ENCODE measurements around the gene ESF1. TPM values are rescaled to one million over a fixed set of nuclear protein-coding genes. Genes with fewer than 3 reads are reported as not detected.
"Not testable (repeated sequence)": the region's sequence is repeated elsewhere in the genome, so short reads cannot be mapped to it uniquely, and the experiment has no call there.

ESF1 gene
- total RNA-seq, 1 donor from 2014 or later: 27.2 TPM

GRCh38 chr20:13783528-13783927 lies 1.2 kb downstream of the ESF1 start:
- peaks cover 29% of the 10 kb centered on the region for H3K4me1 Mint-ChIP-seq (ENCODE audit: low read depth)
- no peaks in the 10 kb centered on the region for H3K27me3 Mint-ChIP-seq (ENCODE audit: low read depth)
- intact Hi-C loops (cut with micrococcal nuclease): loop anchor here (10.0 kb wide), 1 partner anchor 559 kb away; the partner anchor contains the start of gene ISM1
- H3K4me3 Mint-ChIP-seq (ENCODE audit: low read depth): peak overlapping the region; percentile 97
- no peaks in the 10 kb centered on the region for H3K9me3 Mint-ChIP-seq
- no peak for DNase-seq (ENCODE audit: low spot score)
- H3K36me3 Mint-ChIP-seq (ENCODE audit: low read depth): peaks cover 46% of the 10 kb centered on the region
- no peak overlapping the region for H3K27ac Mint-ChIP-seq

GRCh38 chr20:13778827-13779226 lies 5.9 kb downstream of the ESF1 start:
- Mint-ChIP-seq H3K4me1 (ENCODE audit: low read depth) (peaks cover 29% of the 10 kb centered on the region), H3K4me3 (ENCODE audit: low read depth) (no peak overlapping the region), H3K36me3 (ENCODE audit: low read depth) (peaks cover 58% of the 10 kb centered on the region), H3K27ac (no peak overlapping the region), H3K9me3 (no peaks in the 10 kb centered on the region), H3K27me3 (ENCODE audit: low read depth) (no peaks in the 10 kb centered on the region)
- intact Hi-C loops (cut with micrococcal nuclease): loop anchor here (10.0 kb wide), 1 partner anchor 664 kb away; no protein-coding TSS in a partner anchor
- no peak for DNase-seq (ENCODE audit: low spot score)

DNA sequence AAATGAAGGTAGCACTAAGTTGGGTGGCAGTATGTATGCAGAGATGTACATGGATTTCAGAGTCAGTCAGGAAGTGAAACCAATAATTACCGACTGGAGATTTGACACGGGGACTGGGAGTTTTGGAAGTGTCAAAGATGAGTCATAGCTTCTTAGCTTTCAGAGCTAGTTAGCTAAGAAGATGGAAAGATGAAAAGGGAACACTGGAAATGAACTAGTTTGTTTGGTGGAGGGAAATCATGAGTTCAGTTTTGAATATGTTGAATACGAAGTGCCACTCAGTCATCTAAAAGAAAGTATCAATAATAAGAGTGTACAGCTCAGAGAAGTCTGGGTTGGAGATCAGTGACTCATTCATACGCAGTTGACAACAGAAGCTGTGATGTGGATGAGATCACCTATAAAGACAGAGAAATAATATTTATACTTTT lies 7.5 kb downstream of the ESF1 start:
- Mint-ChIP-seq H3K27ac (peak overlapping the region; percentile 38), H3K4me3 (ENCODE audit: low read depth) (no peak overlapping the region), H3K36me3 (ENCODE audit: low read depth) (peaks cover 63% of the 10 kb centered on the region), H3K9me3 (no peaks in the 10 kb centered on the region), H3K27me3 (ENCODE audit: low read depth) (no peaks in the 10 kb centered on the region), H3K4me1 (ENCODE audit: low read depth) (peaks cover 26% of the 10 kb centered on the region)
- intact Hi-C loops (cut with micrococcal nuclease): loop anchor here (10.0 kb wide), 1 partner anchor 662 kb away; no protein-coding TSS in a partner anchor
- DNase-seq (ENCODE audit: low spot score): no peak

DNA sequence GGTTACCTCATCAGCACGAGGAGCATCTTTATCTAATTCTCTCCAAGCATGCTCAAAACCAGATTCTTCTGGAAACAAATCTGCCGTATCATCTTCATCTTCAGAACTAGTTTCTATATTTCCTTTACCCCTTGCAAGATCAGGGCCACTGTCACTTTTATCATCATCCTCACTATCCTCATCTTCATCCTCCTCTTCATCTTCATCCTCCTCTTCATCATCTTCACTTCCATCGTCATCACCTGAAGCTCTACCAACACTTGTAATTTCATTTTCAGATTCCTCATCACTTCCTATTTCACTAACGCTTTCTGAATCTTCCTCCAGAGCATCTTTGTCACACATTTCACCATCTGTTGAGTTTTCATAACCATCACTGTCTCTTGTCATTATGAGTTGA lies 8.9 kb downstream of the ESF1 start:
- no peak for DNase-seq (ENCODE audit: low spot score)
- no peak overlapping the region for H3K27ac Mint-ChIP-seq
- H3K4me1 Mint-ChIP-seq (ENCODE audit: low read depth): peaks cover 25% of the 10 kb centered on the region
- intact Hi-C loops (cut with micrococcal nuclease): loop anchor here (10.0 kb wide), 1 partner anchor 661 kb away; no protein-coding TSS in a partner anchor
- H3K4me3 Mint-ChIP-seq (ENCODE audit: low read depth): no peak overlapping the region
- H3K27me3 Mint-ChIP-seq (ENCODE audit: low read depth): no peaks in the 10 kb centered on the region
- no peaks in the 10 kb centered on the region for H3K9me3 Mint-ChIP-seq
- H3K36me3 Mint-ChIP-seq (ENCODE audit: low read depth): peaks cover 62% of the 10 kb centered on the region

DNA sequence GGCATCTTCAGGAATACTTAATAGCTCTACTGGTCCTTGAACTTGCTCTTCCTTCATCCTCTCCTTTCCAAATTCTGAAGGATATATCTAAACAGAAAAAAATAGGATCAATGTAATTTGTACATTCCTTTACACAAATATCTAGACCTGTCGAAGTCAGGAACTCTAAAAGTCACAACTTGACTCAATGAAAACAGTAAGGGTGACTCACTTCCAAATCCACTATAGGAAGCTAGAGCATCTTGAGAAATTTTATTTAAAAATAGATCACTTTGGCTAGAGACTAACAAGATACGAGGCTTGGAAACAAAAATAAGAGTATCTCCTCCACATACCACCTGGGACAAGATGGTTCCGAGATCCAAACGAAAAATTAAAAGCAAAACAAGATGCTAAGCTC lies 12.2 kb downstream of the ESF1 start:
- no peak for DNase-seq (ENCODE audit: low spot score)
- Mint-ChIP-seq H3K4me1 (ENCODE audit: low read depth) (peaks cover 16% of the 10 kb centered on the region), H3K27me3 (ENCODE audit: low read depth) (no peaks in the 10 kb centered on the region), H3K36me3 (ENCODE audit: low read depth) (peaks cover 62% of the 10 kb centered on the region), H3K27ac (no peak overlapping the region), H3K4me3 (ENCODE audit: low read depth) (no peak overlapping the region), H3K9me3 (no peaks in the 10 kb centered on the region)
- intact Hi-C loops (cut with micrococcal nuclease): loop anchor here (5.0 to 10.0 kb wide), 2 partner anchors 225 to 658 kb away; no protein-coding TSS in a partner anchor

DNA sequence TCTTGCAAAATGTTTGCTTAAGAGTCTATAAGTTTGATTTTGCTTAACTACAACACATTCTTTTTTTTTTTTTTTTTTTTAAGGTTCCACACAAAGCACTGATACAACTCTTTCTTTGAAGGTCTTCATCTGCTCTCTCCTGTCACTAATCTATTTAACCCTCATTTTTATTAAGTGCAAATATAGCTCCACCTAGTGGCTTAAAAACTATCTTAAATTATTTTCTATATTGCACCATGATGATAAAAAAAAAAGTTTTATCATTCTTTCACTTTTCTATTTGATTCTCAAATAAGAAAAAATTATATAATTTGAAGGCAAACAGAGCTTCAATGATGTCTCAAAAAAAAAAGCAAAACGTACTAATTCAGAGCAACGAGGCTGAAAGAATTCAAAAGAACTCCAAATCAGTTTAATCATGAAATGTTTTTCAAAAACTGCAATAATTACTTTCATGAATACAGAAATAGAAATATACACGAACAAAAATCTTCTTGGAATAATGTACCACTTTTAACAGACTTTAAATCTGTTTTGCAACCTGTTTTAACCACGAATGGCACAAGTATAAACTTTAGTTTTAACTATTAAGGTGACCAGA lies 12.8 kb downstream of the ESF1 start:
- peaks cover 2% of the 10 kb centered on the region for H3K9me3 Mint-ChIP-seq
- no peak for DNase-seq (ENCODE audit: low spot score)
- no peak overlapping the region for H3K27ac Mint-ChIP-seq
- H3K27me3 Mint-ChIP-seq (ENCODE audit: low read depth): no peaks in the 10 kb centered on the region
- no peak overlapping the region for H3K4me3 Mint-ChIP-seq (ENCODE audit: low read depth)
- intact Hi-C loops (cut with micrococcal nuclease): loop anchor here (5.0 to 10.0 kb wide), 2 partner anchors 225 to 657 kb away; no protein-coding TSS in a partner anchor
- H3K4me1 Mint-ChIP-seq (ENCODE audit: low read depth): peaks cover 12% of the 10 kb centered on the region
- peaks cover 64% of the 10 kb centered on the region for H3K36me3 Mint-ChIP-seq (ENCODE audit: low read depth)

- H3K27ac Mint-ChIP-seq: no peak overlapping the region
- H3K27me3 Mint-ChIP-seq (ENCODE audit: low read depth): no peaks in the 10 kb centered on the region
- DNase-seq (ENCODE audit: low spot score): no peak
- peaks cover 19% of the 10 kb centered on the region for H3K9me3 Mint-ChIP-seq
- H3K36me3 Mint-ChIP-seq (ENCODE audit: low read depth): peaks cover 68% of the 10 kb centered on the region
- intact Hi-C loops (cut with micrococcal nuclease): loop anchor here (5.0 to 10.0 kb wide), 2 partner anchors 223 to 655 kb away; no protein-coding TSS in a partner anchor
- H3K4me3 Mint-ChIP-seq (ENCODE audit: low read depth): no peak overlapping the region
- H3K4me1 Mint-ChIP-seq (ENCODE audit: low read depth): peaks cover 7% of the 10 kb centered on the region
These were observed 14.6 kb downstream of the ESF1 start for GRCh38 chr20:13770141-13770540.

- Mint-ChIP-seq H3K4me3 (ENCODE audit: low read depth) (no peak overlapping the region), H3K9me3 (peaks cover 19% of the 10 kb centered on the region), H3K27ac (no peak overlapping the region), H3K4me1 (ENCODE audit: low read depth) (peaks cover 4% of the 10 kb centered on the region), H3K36me3 (ENCODE audit: low read depth) (peaks cover 61% of the 10 kb centered on the region), H3K27me3 (ENCODE audit: low read depth) (no peaks in the 10 kb centered on the region)
- intact Hi-C loops (cut with micrococcal nuclease): no loop called here
- DNase-seq (ENCODE audit: low spot score): no peak
These were observed 18.8 kb downstream of the ESF1 start for GRCh38 chr20:13765868-13766416.

DNA sequence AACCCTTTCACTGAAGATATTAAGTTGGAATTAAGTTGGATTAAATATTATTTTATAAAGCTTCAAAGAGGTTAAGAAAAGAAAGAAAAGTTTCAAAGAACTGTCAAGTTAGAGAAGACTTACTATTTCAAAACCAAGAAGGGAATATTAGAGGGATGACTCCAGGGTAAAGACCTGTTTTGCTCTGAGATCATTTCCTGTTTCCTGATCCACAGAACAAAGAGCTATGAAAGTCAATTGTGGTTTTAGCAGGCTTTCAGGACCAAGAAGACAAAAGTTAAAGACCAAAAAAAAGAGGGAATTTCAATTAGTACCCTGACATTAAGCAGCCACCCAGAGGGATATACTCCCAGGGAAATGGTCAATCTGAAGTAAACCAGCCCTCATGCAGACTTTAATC lies 19.4 kb downstream of the ESF1 start:
- Mint-ChIP-seq H3K4me3 (ENCODE audit: low read depth) (no peak overlapping the region), H3K4me1 (ENCODE audit: low read depth) (peaks cover 4% of the 10 kb centered on the region), H3K36me3 (ENCODE audit: low read depth) (peaks cover 58% of the 10 kb centered on the region), H3K9me3 (peaks cover 19% of the 10 kb centered on the region), H3K27me3 (ENCODE audit: low read depth) (no peaks in the 10 kb centered on the region), H3K27ac (no peak overlapping the region)
- intact Hi-C loops (cut with micrococcal nuclease): no loop called here
- DNase-seq (ENCODE audit: low spot score): no peak

- H3K27me3 Mint-ChIP-seq (ENCODE audit: low read depth); H3K9me3 Mint-ChIP-seq; H3K4me3 Mint-ChIP-seq (ENCODE audit: low read depth); intact Hi-C loops (cut with micrococcal nuclease); H3K27ac Mint-ChIP-seq; H3K4me1 Mint-ChIP-seq (ENCODE audit: low read depth); DNase-seq (ENCODE audit: low spot score): not testable (repeated sequence)
- H3K36me3 Mint-ChIP-seq (ENCODE audit: low read depth): peaks cover 45% of the 10 kb centered on the region
These were observed 24.2 kb downstream of the ESF1 start for GRCh38 chr20:13760451-13760946.

DNA sequence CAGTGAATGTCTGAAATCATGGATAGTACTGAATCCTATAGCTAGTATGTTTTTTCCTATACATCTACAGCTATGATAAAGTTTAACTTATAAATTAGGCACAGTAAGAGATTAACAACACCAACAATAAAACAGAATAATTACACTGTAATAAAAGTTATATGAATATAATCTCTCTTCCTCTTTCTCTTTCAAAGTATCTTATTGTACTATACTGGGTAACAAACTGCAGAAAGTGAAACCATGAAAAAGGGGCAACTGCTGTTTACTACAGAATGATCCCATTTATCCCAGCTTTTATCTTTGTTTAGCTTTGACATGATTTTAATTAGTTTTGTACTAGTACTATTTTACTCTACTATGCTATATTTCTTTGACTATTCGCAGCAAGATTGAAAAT lies 25.8 kb downstream of the ESF1 start:
- no peak for DNase-seq (ENCODE audit: low spot score)
- Mint-ChIP-seq H3K27ac (peak overlapping the region; percentile 60), H3K4me1 (ENCODE audit: low read depth) (peaks cover 4% of the 10 kb centered on the region), H3K4me3 (ENCODE audit: low read depth) (no peak overlapping the region), H3K9me3 (no peaks in the 10 kb centered on the region), H3K36me3 (ENCODE audit: low read depth) (peaks cover 29% of the 10 kb centered on the region), H3K27me3 (ENCODE audit: low read depth) (no peaks in the 10 kb centered on the region)
- intact Hi-C loops (cut with micrococcal nuclease): no loop called here

DNA sequence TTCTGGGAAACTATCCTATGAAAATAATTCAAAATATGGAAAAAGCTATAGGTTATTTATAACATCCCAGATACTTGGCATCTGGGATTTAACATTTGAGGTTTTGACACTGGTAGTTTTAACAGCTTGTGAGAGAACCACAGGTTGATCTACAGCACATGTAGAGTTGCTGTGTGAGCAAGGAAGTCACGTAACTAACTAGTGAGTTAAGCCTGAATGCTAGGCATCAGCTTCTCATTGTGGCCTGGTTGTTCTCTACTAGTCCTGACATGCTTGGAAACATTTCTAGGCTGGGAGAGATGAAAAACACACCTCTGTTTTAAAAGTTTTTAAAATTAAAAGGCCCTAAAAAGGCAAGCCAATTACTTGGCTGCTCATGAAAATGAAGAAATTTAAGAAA lies 28.2 kb downstream of the ESF1 start:
- peaks cover 4% of the 10 kb centered on the region for H3K4me1 Mint-ChIP-seq (ENCODE audit: low read depth)
- H3K27me3 Mint-ChIP-seq (ENCODE audit: low read depth): no peaks in the 10 kb centered on the region
- H3K9me3 Mint-ChIP-seq: no peaks in the 10 kb centered on the region
- H3K4me3 Mint-ChIP-seq (ENCODE audit: low read depth): no peak overlapping the region
- intact Hi-C loops (cut with micrococcal nuclease): no loop called here
- H3K36me3 Mint-ChIP-seq (ENCODE audit: low read depth): peaks cover 22% of the 10 kb centered on the region
- no peak overlapping the region for H3K27ac Mint-ChIP-seq
- DNase-seq (ENCODE audit: low spot score): no peak

- Mint-ChIP-seq H3K4me1 (ENCODE audit: low read depth) (peaks cover 4% of the 10 kb centered on the region), H3K4me3 (ENCODE audit: low read depth) (no peak overlapping the region), H3K27me3 (ENCODE audit: low read depth) (no peaks in the 10 kb centered on the region), H3K27ac (no peak overlapping the region), H3K36me3 (ENCODE audit: low read depth) (peaks cover 27% of the 10 kb centered on the region), H3K9me3 (no peaks in the 10 kb centered on the region)
- DNase-seq (ENCODE audit: low spot score): no peak
- intact Hi-C loops (cut with micrococcal nuclease): no loop called here
These were observed 28.9 kb downstream of the ESF1 start for GRCh38 chr20:13755809-13756208.

Measured in activated T-helper 2 cell treated with anti-CD3 and anti-CD28 coated beads, Interferon-gamma antibody, Interleukin-2, Interleukin-4, amounts not matched to agents 10 μg/mL and 5 μg/mL and 100 μg/mL, durations not matched to agents 14 hours and 24 hours and 36 hours (primary cell).